ENCODE results near the gene ZNF692. TPM values are rescaled to one million over a fixed set of nuclear protein-coding genes. Genes with fewer than 3 reads are reported as not detected.
"Not testable (repeated sequence)": the region's sequence is repeated elsewhere in the genome, so short reads cannot be mapped to it uniquely, and the experiment has no call there.

Gene ZNF692
- total RNA-seq, 1 experiment from 2014 or later = 48.5 TPM

GRCh38 chr1:248885646-248886045 is 26.8 kb upstream of the ZNF692 start:
- CTCF ChIA-PET = no interaction called here
- H3K9me3 Mint-ChIP-seq (ENCODE audit: unreplicated experiment) = no peaks in the 10 kb centered on the region
- H3K4me1 ChIP-seq = no peaks in the 10 kb centered on the region
- H3K9me3 ChIP-seq = no peaks in the 10 kb centered on the region
- no peaks in the 10 kb centered on the region for H3K36me3 Mint-ChIP-seq (ENCODE audit: insufficient read depth, unreplicated experiment)
- peaks cover 1% of the 10 kb centered on the region for H3K4me1 Mint-ChIP-seq (ENCODE audit: low read depth, unreplicated experiment)
- no TSS peak for BruUV-seq (replicated peaks)
- POLR2A ChIA-PET = interaction anchor here (0.5 to 0.7 kb wide), 2 partner anchors 21 to 48 kb away, joined by 3 to 4 read pairs; no protein-coding TSS in a partner anchor
- H3K4me3 ChIP-seq (ENCODE audit: low read depth, low read length) = no peak overlapping the region
- H3K4me3 Mint-ChIP-seq (ENCODE audit: unreplicated experiment) = no peak overlapping the region
- H3K27me3 Mint-ChIP-seq (ENCODE audit: insufficient read depth, unreplicated experiment) = no peaks in the 10 kb centered on the region
- no peak for DNase-seq
- H3K27me3 ChIP-seq (replicated peaks; ENCODE audit: control insufficient read depth, insufficient read depth, low read length) = no peaks in the 10 kb centered on the region
- intact Hi-C loops (cut with micrococcal nuclease; ENCODE audit: unreplicated experiment) = no loop called here
- no peak for TF ChIP-seq CTCF (IDR thresholded peaks at IDR 0.05; ENCODE audit: insufficient read depth in 1 of 2, low read depth in 1 of 2, low read length in 1 of 2, severe bottlenecking in 1 of 2, unreplicated experiment in 1 of 2)
- no peak overlapping the region for H3K27ac Mint-ChIP-seq (ENCODE audit: unreplicated experiment)
- no peaks in the 10 kb centered on the region for H3K36me3 ChIP-seq (ENCODE audit: control insufficient read depth, insufficient read depth, low read length)

- no peaks in the 10 kb centered on the region for H3K27me3 Mint-ChIP-seq (ENCODE audit: insufficient read depth, unreplicated experiment)
- no peak for DNase-seq
- H3K36me3 Mint-ChIP-seq (ENCODE audit: insufficient read depth, unreplicated experiment) = no peaks in the 10 kb centered on the region
- no peaks in the 10 kb centered on the region for H3K4me1 Mint-ChIP-seq (ENCODE audit: low read depth, unreplicated experiment)
- no TSS peak for BruUV-seq (replicated peaks)
- Histone ChIP-seq H3K36me3 (ENCODE audit: control insufficient read depth, insufficient read depth, low read length) (no peaks in the 10 kb centered on the region), H3K4me1 (no peaks in the 10 kb centered on the region), H3K27me3 (replicated peaks; ENCODE audit: control insufficient read depth, insufficient read depth, low read length) (no peaks in the 10 kb centered on the region), H3K9me3 (no peaks in the 10 kb centered on the region), H3K4me3 (ENCODE audit: low read depth, low read length) (no peak overlapping the region)
- POLR2A ChIA-PET = interaction anchor here (0.7 kb wide), 1 partner anchor 47 kb away, joined by 4 read pairs; no protein-coding TSS in a partner anchor
- no peak overlapping the region for H3K4me3 Mint-ChIP-seq (ENCODE audit: unreplicated experiment)
- CTCF ChIA-PET = no interaction called here
- TF ChIP-seq CTCF (IDR thresholded peaks at IDR 0.05; ENCODE audit: insufficient read depth in 1 of 2, low read depth in 1 of 2, low read length in 1 of 2, severe bottlenecking in 1 of 2, unreplicated experiment in 1 of 2) = peak in 1 of 2 experiments; percentile 18
- H3K9me3 Mint-ChIP-seq (ENCODE audit: unreplicated experiment) = no peaks in the 10 kb centered on the region
- no peak overlapping the region for H3K27ac Mint-ChIP-seq (ENCODE audit: unreplicated experiment)
- intact Hi-C loops (cut with micrococcal nuclease; ENCODE audit: unreplicated experiment) = no loop called here
Observed at GRCh38 chr1:248884632-248885295, 25.9 kb upstream of the ZNF692 start.

GRCh38 chr1:248882427-248882826 is 23.5 kb upstream of the ZNF692 start:
- H3K4me1 ChIP-seq; H3K27me3 Mint-ChIP-seq (ENCODE audit: insufficient read depth, unreplicated experiment); H3K9me3 Mint-ChIP-seq (ENCODE audit: unreplicated experiment); H3K27me3 ChIP-seq (replicated peaks; ENCODE audit: control insufficient read depth, insufficient read depth, low read length); H3K4me3 ChIP-seq (ENCODE audit: low read depth, low read length); H3K27ac Mint-ChIP-seq (ENCODE audit: unreplicated experiment); H3K9me3 ChIP-seq; POLR2A ChIA-PET; H3K4me3 Mint-ChIP-seq (ENCODE audit: unreplicated experiment); BruUV-seq (replicated peaks); intact Hi-C loops (cut with micrococcal nuclease; ENCODE audit: unreplicated experiment); CTCF ChIA-PET; DNase-seq; H3K4me1 Mint-ChIP-seq (ENCODE audit: low read depth, unreplicated experiment); H3K36me3 ChIP-seq (ENCODE audit: control insufficient read depth, insufficient read depth, low read length); H3K36me3 Mint-ChIP-seq (ENCODE audit: insufficient read depth, unreplicated experiment): not testable (repeated sequence)
